Stimulated activated CD8-positive, alpha-beta memory T cell treated with anti-CD3 and anti-CD28 coated beads, Interleukin-12 subunit alpha, Interleukin-12 subunit beta, amount 100 ng/mL, for 1 hour (primary cell): ENCODE data around the gene RBM15B.

Experiments
- DNase-seq: peaks from one replicate; pipeline ENCODE4 v3.0.0-alpha.2; 2020; ENCODE audit warnings: low read depth

Gene RBM15B

GRCh38 chr3:51445544-51446280, 54.6 kb downstream of the RBM15B start:
- DNase-seq, result no peak
